ENCODE measurements around the gene THSD4.

GRCh38 chr15:71072423-71072822, 42.8 kb upstream of the THSD4 start:
- TF ChIP-seq POLR2AphosphoS2 (conservative IDR thresholded peaks at IDR 0.05; ENCODE audit: low read length), result no peak
- TF ChIP-seq E2F6 (IDR thresholded peaks at IDR 0.05; ENCODE audit: borderline replicate concordance, low read depth), result no peak
- no peak for TF ChIP-seq CTCF (IDR thresholded peaks at IDR 0.05)
- no peak for TF ChIP-seq ELK1 (IDR thresholded peaks at IDR 0.05; ENCODE audit: low read depth, low read length)
- no peak for TF ChIP-seq JUNB (IDR thresholded peaks at IDR 0.05)
- no peak for TF ChIP-seq REST (IDR thresholded peaks at IDR 0.05)

All from A549 (cell line).